HEK293 (cell line): ENCODE data around the gene PTPN3.

ENCODE experiments used
- ATF2 ChIP-seq: fragments of 450-650 bp; formaldehyde crosslinking; IDR thresholded peaks from 2 replicates; pipeline ENCODE4 v1.5.1; 2016; ENCODE audit warnings: missing biosample characterization, missing genetic modification characterization, low read depth
- CTCF ChIP-seq: fragments of 450-650 bp; formaldehyde crosslinking; IDR thresholded peaks from 2 replicates; pipeline ENCODE4 v1.5.1; 2016; ENCODE audit warnings: missing biosample characterization, missing genetic modification characterization
- PRDM10 ChIP-seq: fragments of 450-650 bp; formaldehyde crosslinking; IDR thresholded peaks from 2 replicates; pipeline ENCODE4 v1.5.1; 2016; ENCODE audit warnings: missing biosample characterization, missing genetic modification characterization
- REST ChIP-seq: fragments of 450-650 bp; formaldehyde crosslinking; IDR thresholded peaks from 2 replicates; pipeline ENCODE4 v1.5.1; 2016; ENCODE audit warnings: missing biosample characterization, missing genetic modification characterization
- TSHZ1 ChIP-seq: fragments of 450-650 bp; formaldehyde crosslinking; IDR thresholded peaks from 2 replicates; pipeline ENCODE4 v1.5.1; 2016; ENCODE audit warnings: missing biosample characterization, missing genetic modification characterization, borderline replicate concordance
- ZBTB1 ChIP-seq: fragments of 450-650 bp; formaldehyde crosslinking; IDR thresholded peaks from 2 replicates; pipeline ENCODE4 v1.5.1; 2016; ENCODE audit warnings: missing biosample characterization, missing genetic modification characterization
- ZFP41 ChIP-seq: fragments of 450-650 bp; formaldehyde crosslinking; IDR thresholded peaks from 2 replicates; pipeline ENCODE4 v1.5.1; 2016; ENCODE audit warnings: missing biosample characterization, missing genetic modification characterization, borderline replicate concordance
- ZNF148 ChIP-seq: fragments of 450-650 bp; formaldehyde crosslinking; IDR thresholded peaks from 2 replicates; pipeline ENCODE4 v1.5.0; 2017; ENCODE audit warnings: missing biosample characterization, missing genetic modification characterization, borderline replicate concordance
- ZNF174 ChIP-seq: fragments of 450-650 bp; formaldehyde crosslinking; IDR thresholded peaks from 2 replicates; pipeline ENCODE4 v1.5.0; 2017; ENCODE audit warnings: missing biosample characterization, mild to moderate bottlenecking, missing genetic modification characterization
- ZNF24 ChIP-seq: fragments of 450-650 bp; formaldehyde crosslinking; IDR thresholded peaks from 2 replicates; pipeline ENCODE4 v1.5.1; 2016; ENCODE audit warnings: missing biosample characterization, missing genetic modification characterization
- ZNF639 ChIP-seq: fragments of 450-650 bp; formaldehyde crosslinking; IDR thresholded peaks from 2 replicates; pipeline ENCODE4 v1.5.1; 2016; ENCODE audit warnings: missing biosample characterization, missing genetic modification characterization
- ZNF76 ChIP-seq: fragments of 450-650 bp; formaldehyde crosslinking; IDR thresholded peaks from 2 replicates; pipeline ENCODE4; 2016; ENCODE audit warnings: low read depth, missing biosample characterization, missing genetic modification characterization, borderline replicate concordance

GRCh38 chr9:109418827-109419226, 79.3 kb downstream of the PTPN3 start:
- no peak for TF ChIP-seq CTCF
- TF ChIP-seq TSHZ1 (tag by site-specific recombination): no peak
- no peak for TF ChIP-seq ZNF76
- no peak for TF ChIP-seq ZNF639
- no peak for TF ChIP-seq REST (tag by site-specific recombination)
- TF ChIP-seq ZNF24: no peak
- TF ChIP-seq ZNF174 (tag by site-specific recombination): no peak
- no peak for TF ChIP-seq ZNF148 (tag by site-specific recombination)
- TF ChIP-seq ZBTB1 (tag by site-specific recombination): no peak
- no peak for TF ChIP-seq ATF2
- TF ChIP-seq PRDM10 (tag by site-specific recombination): no peak
- no peak for TF ChIP-seq ZFP41 (tag by site-specific recombination)
